Ishikawa (cell line): ENCODE data around the gene MAP3K5.

Experiments
- EP300 ChIP-seq: IDR thresholded peaks from 2 replicates; pipeline ENCODE4 v1.6.1; 2012; ENCODE audit warnings: borderline replicate concordance
- TAF1 ChIP-seq: IDR thresholded peaks from 2 replicates; pipeline ENCODE4 v1.6.1; 2012; ENCODE audit warnings: low read depth, mild to moderate bottlenecking

DNA sequence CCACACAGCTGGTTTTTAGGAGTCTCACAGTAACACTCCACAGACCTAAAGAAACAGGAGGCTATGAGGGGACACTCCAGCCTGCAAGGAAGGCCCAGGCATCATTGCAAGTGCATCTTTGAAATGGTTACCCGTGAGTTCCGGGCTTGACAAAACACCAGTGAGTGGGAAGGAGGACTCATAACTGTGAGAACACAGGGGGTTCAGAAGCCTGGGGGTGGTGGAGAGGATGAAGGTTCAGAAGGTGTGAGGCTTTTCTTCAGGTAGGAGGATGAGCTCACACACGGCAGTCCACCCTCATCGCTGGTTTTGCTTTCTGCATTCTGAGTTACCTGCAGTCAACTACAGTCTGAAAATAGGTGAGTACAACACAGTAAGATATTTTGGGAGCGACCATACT is 282.0 kb downstream of the MAP3K5 start:
- TF ChIP-seq EP300 (no peak), TAF1 (no peak)
